Measurements from ENCODE around the gene GRM8.

- TF ChIP-seq CTCF (IDR thresholded peaks at IDR 0.05) (no peak), POLR2A (IDR thresholded peaks at IDR 0.05) (no peak)
Measured at GRCh38 chr7:127154101-127154500, 98.6 kb downstream of the GRM8 start.
